ENCODE results near the gene TEX26.

Gene TEX26

DNA sequence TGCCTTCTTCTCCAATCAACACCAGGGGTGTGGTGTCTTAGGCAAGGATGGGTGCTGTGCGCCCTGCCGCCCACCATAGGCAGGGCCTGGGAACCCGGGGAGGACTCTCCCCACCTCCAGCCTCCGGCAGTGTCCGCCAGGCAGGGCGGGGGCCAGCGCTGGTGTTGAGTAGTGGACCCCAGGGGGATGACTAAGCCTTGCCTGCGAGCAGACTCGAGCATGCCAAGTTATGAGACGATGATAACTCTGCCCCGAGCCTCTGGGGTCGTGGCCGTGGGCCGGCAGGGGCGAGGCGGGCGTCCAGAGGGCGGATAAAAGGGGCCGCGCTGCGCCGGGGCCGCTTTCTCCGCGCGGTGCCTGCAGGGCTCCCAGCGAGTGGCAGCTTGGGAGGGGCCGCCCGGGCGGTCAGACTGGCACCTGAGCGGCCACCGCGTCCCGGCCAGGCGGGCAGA lies 26.5 kb upstream of the TEX26 start, which contains the start of gene MEDAG:
MEDAG (plus strand) TSS at position 340 of the 452 bp plus-strand sequence. CDS start 245 bp downstream, outside the sequence.
- Mint-ChIP-seq H3K36me3 (ENCODE audit: low read depth) (no peaks in the 10 kb centered on the region), H3K9me3 (peaks cover 5% of the 10 kb centered on the region), H3K27me3 (ENCODE audit: low read depth, poor library complexity) (peaks cover 59% of the 10 kb centered on the region), H3K27ac (no peak within 1 kb of the TSS), H3K4me3 (peak within 1 kb of the TSS; percentile 81), H3K4me1 (peaks cover 27% of the 10 kb centered on the region)
- TF ChIP-seq, protein P1, sequence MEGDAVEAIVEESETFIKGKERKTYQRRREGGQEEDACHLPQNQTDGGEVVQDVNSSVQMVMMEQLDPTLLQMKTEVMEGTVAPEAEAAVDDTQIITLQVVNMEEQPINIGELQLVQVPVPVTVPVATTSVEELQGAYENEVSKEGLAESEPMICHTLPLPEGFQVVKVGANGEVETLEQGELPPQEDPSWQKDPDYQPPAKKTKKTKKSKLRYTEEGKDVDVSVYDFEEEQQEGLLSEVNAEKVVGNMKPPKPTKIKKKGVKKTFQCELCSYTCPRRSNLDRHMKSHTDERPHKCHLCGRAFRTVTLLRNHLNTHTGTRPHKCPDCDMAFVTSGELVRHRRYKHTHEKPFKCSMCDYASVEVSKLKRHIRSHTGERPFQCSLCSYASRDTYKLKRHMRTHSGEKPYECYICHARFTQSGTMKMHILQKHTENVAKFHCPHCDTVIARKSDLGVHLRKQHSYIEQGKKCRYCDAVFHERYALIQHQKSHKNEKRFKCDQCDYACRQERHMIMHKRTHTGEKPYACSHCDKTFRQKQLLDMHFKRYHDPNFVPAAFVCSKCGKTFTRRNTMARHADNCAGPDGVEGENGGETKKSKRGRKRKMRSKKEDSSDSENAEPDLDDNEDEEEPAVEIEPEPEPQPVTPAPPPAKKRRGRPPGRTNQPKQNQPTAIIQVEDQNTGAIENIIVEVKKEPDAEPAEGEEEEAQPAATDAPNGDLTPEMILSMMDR (IDR thresholded peaks at IDR 0.05): no peak
- no peak for DNase-seq

DNA sequence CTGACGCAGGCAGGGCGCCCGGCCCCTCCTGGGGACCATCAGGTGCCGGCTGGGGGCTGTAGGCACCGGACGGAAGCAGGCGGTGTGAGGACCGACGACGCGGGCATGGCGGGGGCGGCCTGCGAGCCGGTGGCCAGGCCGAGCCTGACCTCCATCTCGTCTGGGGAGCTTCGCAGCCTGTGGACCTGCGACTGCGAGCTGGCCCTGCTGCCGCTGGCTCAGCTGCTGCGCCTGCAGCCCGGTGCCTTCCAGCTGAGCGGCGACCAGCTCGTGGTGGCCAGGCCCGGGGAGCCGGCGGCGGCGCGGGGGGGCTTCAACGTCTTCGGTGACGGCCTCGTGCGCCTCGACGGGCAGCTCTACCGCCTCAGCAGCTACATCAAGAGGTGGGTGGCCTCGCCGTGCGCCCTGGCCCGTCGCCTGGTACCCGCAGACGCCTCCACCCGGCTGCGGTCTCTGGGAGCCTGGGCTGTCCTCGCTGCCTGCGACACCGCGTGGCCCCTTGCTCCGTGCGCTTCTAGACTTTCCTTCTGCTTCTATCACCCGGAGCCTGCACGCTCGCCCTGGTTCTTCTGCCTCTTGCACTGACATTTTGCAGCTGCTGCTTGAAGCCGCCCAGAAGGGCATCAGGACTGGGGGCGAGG lies 25.9 kb upstream of the TEX26 start:
- DNase-seq: peak; percentile 52
- no peak overlapping the region for H3K27ac Mint-ChIP-seq

DNA sequence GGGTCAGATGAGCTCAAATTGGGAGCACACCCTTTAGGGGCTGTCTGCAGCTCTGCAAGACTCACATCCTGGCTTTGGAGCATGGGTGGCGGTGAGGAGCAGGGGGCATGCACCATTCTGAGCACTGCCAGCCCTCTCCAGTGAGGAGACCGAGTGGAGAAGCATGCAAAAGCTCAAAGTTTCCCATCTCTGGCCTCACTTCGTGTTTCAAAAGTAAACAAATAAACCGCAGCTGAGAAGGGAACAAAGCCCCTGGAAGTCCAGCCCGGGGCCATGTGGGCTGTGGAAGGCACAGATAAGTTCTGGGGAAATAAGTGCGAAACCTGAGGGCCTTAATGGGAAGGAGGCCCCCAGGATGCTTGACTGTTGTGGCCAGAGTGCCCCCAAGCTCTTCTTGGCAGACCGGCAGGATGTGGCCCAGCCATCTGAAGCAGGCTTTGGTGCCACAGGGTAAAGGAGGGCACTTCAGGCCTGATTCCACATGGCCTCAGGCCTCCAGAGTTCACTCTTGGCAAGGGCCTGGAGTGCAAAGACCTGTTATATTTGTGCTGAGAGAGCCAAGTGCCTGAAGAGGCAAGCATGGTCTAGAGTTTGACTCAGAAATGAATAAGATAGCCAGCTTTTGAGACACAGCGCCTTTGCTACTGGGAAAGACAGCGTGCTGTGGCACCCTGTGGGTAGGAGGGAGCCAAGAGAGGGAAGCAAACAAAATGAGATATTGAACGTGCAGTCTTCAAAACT lies 25.2 kb upstream of the TEX26 start:
- H3K4me3 Mint-ChIP-seq: peak overlapping the region; percentile 57
- TF ChIP-seq, protein P1 (IDR thresholded peaks at IDR 0.05): no peak
- H3K4me1 Mint-ChIP-seq: peaks cover 32% of the 10 kb centered on the region
- peaks cover 5% of the 10 kb centered on the region for H3K9me3 Mint-ChIP-seq
- DNase-seq: no peak
- no peak overlapping the region for H3K27ac Mint-ChIP-seq
- H3K36me3 Mint-ChIP-seq (ENCODE audit: low read depth): no peaks in the 10 kb centered on the region
- peaks cover 59% of the 10 kb centered on the region for H3K27me3 Mint-ChIP-seq (ENCODE audit: low read depth, poor library complexity)

More for the DNA sequence above, 25.9 kb upstream of the TEX26 start:
- Mint-ChIP-seq H3K36me3 (ENCODE audit: low read depth) (no peaks in the 10 kb centered on the region), H3K9me3 (peaks cover 5% of the 10 kb centered on the region), H3K27me3 (ENCODE audit: low read depth, poor library complexity) (peaks cover 59% of the 10 kb centered on the region), H3K4me3 (peak overlapping the region; percentile 69), H3K4me1 (peaks cover 27% of the 10 kb centered on the region)
- TF ChIP-seq, protein P1 (IDR thresholded peaks at IDR 0.05): no peak

DNA sequence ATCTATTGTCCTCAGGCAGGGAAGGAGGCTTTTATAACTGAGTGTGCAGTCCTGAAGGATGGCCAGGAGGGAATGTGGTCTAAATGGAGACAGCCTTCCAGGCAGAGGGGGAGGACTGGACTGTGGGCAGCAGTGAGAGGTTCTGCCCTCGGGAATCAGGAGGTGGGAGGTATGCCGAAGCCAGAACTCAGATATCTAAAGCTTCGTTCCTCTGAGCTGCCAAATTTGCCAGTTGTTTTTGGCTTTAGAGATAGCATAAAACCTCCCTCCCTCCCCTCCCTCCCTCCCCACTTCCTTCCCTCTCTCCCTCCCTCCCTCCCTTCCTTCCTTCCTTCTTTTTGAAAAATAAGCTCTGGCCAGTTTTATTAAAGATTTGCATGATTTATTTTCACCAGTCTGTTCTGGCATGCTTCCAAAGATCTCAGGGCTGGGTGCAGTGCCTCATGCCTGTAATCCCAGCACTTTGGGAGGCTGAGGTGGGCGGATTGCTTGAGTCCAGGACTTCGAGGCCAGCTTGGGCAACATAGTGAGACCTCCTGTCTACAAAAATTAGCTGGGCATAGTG lies 24.0 kb upstream of the TEX26 start:
- H3K27ac Mint-ChIP-seq: no peak overlapping the region
- TF ChIP-seq, protein P1 (IDR thresholded peaks at IDR 0.05): no peak
- H3K4me3 Mint-ChIP-seq: no peak overlapping the region
- DNase-seq: no peak
- peaks cover 5% of the 10 kb centered on the region for H3K9me3 Mint-ChIP-seq
- H3K4me1 Mint-ChIP-seq: peaks cover 40% of the 10 kb centered on the region
- H3K27me3 Mint-ChIP-seq (ENCODE audit: low read depth, poor library complexity): peaks cover 53% of the 10 kb centered on the region
- no peaks in the 10 kb centered on the region for H3K36me3 Mint-ChIP-seq (ENCODE audit: low read depth)

DNA sequence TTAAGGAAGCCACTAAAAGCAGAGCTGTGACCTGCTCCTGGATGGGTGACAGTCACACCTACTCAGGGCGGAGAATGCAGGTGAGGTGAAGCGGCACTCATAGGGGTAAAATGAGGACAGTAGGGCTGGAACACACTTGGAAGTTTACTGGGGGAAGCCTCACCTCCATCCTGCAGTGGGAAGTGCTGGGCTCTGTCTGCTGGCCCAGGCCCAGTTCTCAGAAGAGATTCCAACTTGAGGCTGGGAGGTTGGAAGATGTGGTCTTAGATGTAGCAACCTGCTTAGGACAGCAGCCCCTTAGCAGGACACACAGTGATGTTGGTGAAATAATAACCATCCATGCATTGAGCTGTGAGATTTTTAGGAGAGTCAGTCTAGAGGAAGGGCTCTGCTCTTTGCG lies 21.8 kb upstream of the TEX26 start:
- Mint-ChIP-seq H3K27ac (no peak overlapping the region), H3K4me1 (peaks cover 42% of the 10 kb centered on the region), H3K36me3 (ENCODE audit: low read depth) (no peaks in the 10 kb centered on the region), H3K27me3 (ENCODE audit: low read depth, poor library complexity) (peaks cover 34% of the 10 kb centered on the region), H3K9me3 (no peaks in the 10 kb centered on the region), H3K4me3 (no peak overlapping the region)
- no peak for DNase-seq
- TF ChIP-seq, protein P1 (IDR thresholded peaks at IDR 0.05): no peak
